Measurements from ENCODE around the gene TASOR2. TPM values are rescaled to one million over a fixed set of nuclear protein-coding genes. Genes with fewer than 3 reads are reported as not detected.

TASOR2 gene
- total and polyA plus RNA-seq, 2 of the 4 experiments (the other 2 are of a cell fraction) = 19.4 to 53.6 TPM

DNA sequence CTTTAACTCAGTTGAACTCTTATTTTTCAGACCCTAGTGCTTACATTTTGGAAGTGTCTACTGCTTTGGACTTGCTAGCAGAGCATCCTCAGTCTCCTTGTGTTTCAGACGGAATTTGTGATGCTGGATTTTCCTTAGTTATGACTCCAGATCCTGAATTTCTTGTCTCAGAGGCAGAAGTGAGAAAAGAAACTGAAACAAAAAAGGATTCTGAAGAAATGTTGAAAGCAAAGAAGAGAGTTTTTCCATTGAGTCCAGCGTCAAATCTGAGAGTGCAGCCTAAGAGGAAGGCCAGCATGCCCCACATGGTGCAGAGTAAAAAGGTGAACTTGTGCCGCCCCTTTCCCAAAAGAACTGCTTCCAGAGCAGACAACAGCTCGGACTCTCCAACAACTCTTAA is 46.1 kb downstream of the TASOR2 start:
- Histone ChIP-seq H4K5ac (ENCODE audit: low read depth, low read length) (no peak overlapping the region), H3K79me1 (ENCODE audit: low read depth in 1 of 2, low read length in 2 of 2) (peaks cover 8 to 16% of the 10 kb centered on the region in 2 experiments), H3K9ac (ENCODE audit: low read depth, low read length) (no peak overlapping the region), H4K8ac (ENCODE audit: low read depth in 2 of 2, low read length in 2 of 2) (no peak overlapping the region), H3K27ac (ENCODE audit: insufficient read depth, low read length) (no peak overlapping the region), H3K9me1 (ENCODE audit: insufficient read depth, low read length) (peaks cover 10% of the 10 kb centered on the region; the same call in 1 of the 2 replicates), H3K4me1 (ENCODE audit: control insufficient read depth, insufficient read depth, low read length) (no peaks in the 10 kb centered on the region), H3K23ac (ENCODE audit: low read depth, low read length) (no peak overlapping the region), H3K27me3 (ENCODE audit: control insufficient read depth, insufficient read depth, low read length) (no peaks in the 10 kb centered on the region), H2AK9ac (replicated peaks; ENCODE audit: low read depth, low read length, poor library complexity) (no peak overlapping the region), H3K4me2 (ENCODE audit: low read depth, low read length) (no peak overlapping the region), H2BK15ac (ENCODE audit: low read depth, low read length) (no peak overlapping the region), H4K20me1 (ENCODE audit: insufficient read depth, low read length) (no peaks in the 10 kb centered on the region; the same call in 1 of the 2 replicates), H2BK20ac (ENCODE audit: low read depth, low read length) (no peak overlapping the region), H4K91ac (ENCODE audit: insufficient read depth, low read depth, low read length) (no peak overlapping the region), H2AK5ac (ENCODE audit: low read depth, low read length) (no peak overlapping the region), H3K9me3 (ENCODE audit: control insufficient read depth, insufficient read depth, low read length) (no peaks in the 10 kb centered on the region), H3K56ac (ENCODE audit: extremely low read depth, insufficient read depth, low read length) (no peak overlapping the region), H2BK120ac (ENCODE audit: low read depth, low read length) (no peak overlapping the region), H3K4ac (ENCODE audit: low read depth, low read length) (no peak overlapping the region), H2BK5ac (ENCODE audit: low read depth, low read length, poor library complexity, severe bottlenecking) (no peak overlapping the region), H2AFZ (replicated peaks; ENCODE audit: low read length, poor library complexity) (no peak overlapping the region), H3K14ac (replicated peaks; ENCODE audit: low read depth, low read length) (no peak overlapping the region), H3K36me3 (ENCODE audit: control insufficient read depth, insufficient read depth, low read length) (peaks cover 19% of the 10 kb centered on the region), H3K4me3 (ENCODE audit: insufficient read depth, low read depth, low read length) (no peak overlapping the region), H3K18ac (ENCODE audit: low read depth, low read length) (no peak overlapping the region)
- TF ChIP-seq, protein P1, sequence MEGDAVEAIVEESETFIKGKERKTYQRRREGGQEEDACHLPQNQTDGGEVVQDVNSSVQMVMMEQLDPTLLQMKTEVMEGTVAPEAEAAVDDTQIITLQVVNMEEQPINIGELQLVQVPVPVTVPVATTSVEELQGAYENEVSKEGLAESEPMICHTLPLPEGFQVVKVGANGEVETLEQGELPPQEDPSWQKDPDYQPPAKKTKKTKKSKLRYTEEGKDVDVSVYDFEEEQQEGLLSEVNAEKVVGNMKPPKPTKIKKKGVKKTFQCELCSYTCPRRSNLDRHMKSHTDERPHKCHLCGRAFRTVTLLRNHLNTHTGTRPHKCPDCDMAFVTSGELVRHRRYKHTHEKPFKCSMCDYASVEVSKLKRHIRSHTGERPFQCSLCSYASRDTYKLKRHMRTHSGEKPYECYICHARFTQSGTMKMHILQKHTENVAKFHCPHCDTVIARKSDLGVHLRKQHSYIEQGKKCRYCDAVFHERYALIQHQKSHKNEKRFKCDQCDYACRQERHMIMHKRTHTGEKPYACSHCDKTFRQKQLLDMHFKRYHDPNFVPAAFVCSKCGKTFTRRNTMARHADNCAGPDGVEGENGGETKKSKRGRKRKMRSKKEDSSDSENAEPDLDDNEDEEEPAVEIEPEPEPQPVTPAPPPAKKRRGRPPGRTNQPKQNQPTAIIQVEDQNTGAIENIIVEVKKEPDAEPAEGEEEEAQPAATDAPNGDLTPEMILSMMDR (conservative IDR thresholded peaks at IDR 0.05; ENCODE audit: low read depth, low read length) = no peak
- no peak for TF ChIP-seq RAD21 (IDR thresholded peaks at IDR 0.05; ENCODE audit: low read length)
- TF ChIP-seq CHD1 (IDR thresholded peaks at IDR 0.05; ENCODE audit: low read depth, low read length) = no peak
- TF ChIP-seq RFX5 (IDR thresholded peaks at IDR 0.05; ENCODE audit: low read depth, low read length) = no peak
- TF ChIP-seq CEBPB (IDR thresholded peaks at IDR 0.05; ENCODE audit: low read depth, low read length) = no peak
- TF ChIP-seq BHLHE40 (IDR thresholded peaks at IDR 0.05; ENCODE audit: low read depth, low read length) = no peak
- TF ChIP-seq MAFK (IDR thresholded peaks at IDR 0.05; ENCODE audit: low read depth, low read length) = no peak
- TF ChIP-seq, protein P2, sequence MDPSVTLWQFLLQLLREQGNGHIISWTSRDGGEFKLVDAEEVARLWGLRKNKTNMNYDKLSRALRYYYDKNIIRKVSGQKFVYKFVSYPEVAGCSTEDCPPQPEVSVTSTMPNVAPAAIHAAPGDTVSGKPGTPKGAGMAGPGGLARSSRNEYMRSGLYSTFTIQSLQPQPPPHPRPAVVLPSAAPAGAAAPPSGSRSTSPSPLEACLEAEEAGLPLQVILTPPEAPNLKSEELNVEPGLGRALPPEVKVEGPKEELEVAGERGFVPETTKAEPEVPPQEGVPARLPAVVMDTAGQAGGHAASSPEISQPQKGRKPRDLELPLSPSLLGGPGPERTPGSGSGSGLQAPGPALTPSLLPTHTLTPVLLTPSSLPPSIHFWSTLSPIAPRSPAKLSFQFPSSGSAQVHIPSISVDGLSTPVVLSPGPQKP (IDR thresholded peaks at IDR 0.05; ENCODE audit: borderline replicate concordance, low read depth, low read length) = no peak
- TF ChIP-seq SMC3 (IDR thresholded peaks at IDR 0.05; ENCODE audit: low read depth, low read length) = no peak
- TF ChIP-seq MAZ (IDR thresholded peaks at IDR 0.05; ENCODE audit: borderline replicate concordance, low read depth, low read length) = no peak
- TF ChIP-seq RCOR1 (IDR thresholded peaks at IDR 0.05; ENCODE audit: insufficient replicate concordance, low read length) = no peak
- TF ChIP-seq FOS (IDR thresholded peaks at IDR 0.05; ENCODE audit: low read depth, low read length) = no peak
- no peak for TF ChIP-seq NFE2L2 (IDR thresholded peaks at IDR 0.05; ENCODE audit: low read depth, low read length)
- no peak for TF ChIP-seq POLR2A (IDR thresholded peaks at IDR 0.05; ENCODE audit: low read depth, low read length)
- POLR2A ChIA-PET (ENCODE audit: unreplicated experiment) = no interaction called here
- WGBS, 2 experiments (ENCODE audit: extremely low coverage in 2 of 2, insufficient read length in 1 of 2) = no CpG with 5 or more reads among the region's 4 CpGs
- dilution Hi-C loops (cut with HindIII; ENCODE audit: low sequenced_read_pairs, unreplicated experiment) (no loop called here), in situ Hi-C loops (cut with MboI; ENCODE audit: low sequenced_read_pairs) (no loop called here), intact Hi-C loops (cut with micrococcal nuclease) (no loop called here)
- DNase-seq (no peak), ATAC-seq (ENCODE audit: low read depth) (no peak)
- BruUV-seq (replicated peaks) = no TSS peak
- CTCF ChIA-PET = interaction anchor here (0.5 kb wide), 1 partner anchor 14 kb away, joined by 3 read pairs; no protein-coding TSS in a partner anchor
